ENCODE results near the gene NREP. TPM values are rescaled to one million over a fixed set of nuclear protein-coding genes. Genes with fewer than 3 reads are reported as not detected.

NREP gene
- total and polyA plus RNA-seq, 4 donors: 3.0 to 82.7 (median 9.8) TPM

GRCh38 chr5:111764019-111764418 is 7.0 kb upstream of the NREP start:
- H3K9ac ChIP-seq (ENCODE audit: low read depth in 1 of 2, low read length in 2 of 2): no peak overlapping the region
- no peak overlapping the region for H3K27ac ChIP-seq (ENCODE audit: low read depth in 1 of 2, low read length in 2 of 2)
- no peaks in the 10 kb centered on the region for H3K4me1 ChIP-seq (ENCODE audit: control insufficient read depth in 4 of 4, insufficient read depth in 4 of 4, low read length in 3 of 4)
- no peaks in the 10 kb centered on the region for H3K9me3 ChIP-seq (ENCODE audit: control insufficient read depth in 4 of 4, low read length in 3 of 4)
- no peak for DNase-seq (ENCODE audit: low spot score)
- H3K27me3 ChIP-seq (ENCODE audit: control insufficient read depth in 4 of 4, insufficient read depth in 4 of 4, low read length in 3 of 4): no peaks in the 10 kb centered on the region
- no peak overlapping the region for H3K4me3 ChIP-seq (ENCODE audit: low read depth in 1 of 3, low read length in 3 of 3)
- no peak for TF ChIP-seq YY1 (IDR thresholded peaks at IDR 0.05)
- no peak for TF ChIP-seq HNF4G (IDR thresholded peaks at IDR 0.05)
- no peak for TF ChIP-seq JUND (IDR thresholded peaks at IDR 0.05)
- TF ChIP-seq MAX (IDR thresholded peaks at IDR 0.05): no peak
- no peak for TF ChIP-seq ZBTB33 (IDR thresholded peaks at IDR 0.05)
- no peak for TF ChIP-seq HNF4A (conservative IDR thresholded peaks at IDR 0.05)
- no peak for TF ChIP-seq SP1 (IDR thresholded peaks at IDR 0.05)
- no peak for TF ChIP-seq FOXA1 (IDR thresholded peaks at IDR 0.05)
- no peak for TF ChIP-seq FOXA2 (IDR thresholded peaks at IDR 0.05)
- no peak for TF ChIP-seq EGR1 (IDR thresholded peaks at IDR 0.05; ENCODE audit: low read depth in 2 of 2)
- TF ChIP-seq RAD21 (IDR thresholded peaks at IDR 0.05): no peak
- TF ChIP-seq TAF1 (conservative IDR thresholded peaks at IDR 0.05): no peak
- TF ChIP-seq GABPA (IDR thresholded peaks at IDR 0.05 in 1 of 2, conservative IDR thresholded peaks at IDR 0.05 in 1 of 2): no peak
- no peak for TF ChIP-seq REST (IDR thresholded peaks at IDR 0.05)
- no peak for TF ChIP-seq CTCF (IDR thresholded peaks at IDR 0.05; ENCODE audit: low read depth, low read length, missing input control)
- no peak for TF ChIP-seq RXRA (IDR thresholded peaks at IDR 0.05)
- TF ChIP-seq ATF3 (IDR thresholded peaks at IDR 0.05): no peak
- TF ChIP-seq NR2F2 (IDR thresholded peaks at IDR 0.05): no peak
- H3K36me3 ChIP-seq (ENCODE audit: control insufficient read depth in 4 of 4, insufficient read depth in 3 of 4, low read depth in 1 of 4, low read length in 3 of 4): no peaks in the 10 kb centered on the region

Data from liver (tissue), 9 donors.